Activated CD8-positive, alpha-beta memory T cell treated with anti-CD3 and anti-CD28 coated beads, Interleukin-2, amount 50 U/mL, for 24 hours (primary cell): ENCODE data around the gene EIPR1.

Source experiments
- DNase-seq: peaks from one replicate; pipeline ENCODE4 v3.0.0-alpha.2; 2020; ENCODE audit errors: extremely low read depth

EIPR1 gene

GRCh38 chr2:3303583-3304406 is 73.8 kb downstream of the EIPR1 start:
- peak; percentile 56 for DNase-seq

- DNase-seq, result no peak
Observed at GRCh38 chr2:3302751-3303582, 74.7 kb downstream of the EIPR1 start.

GRCh38 chr2:3302421-3302750 is 75.2 kb downstream of the EIPR1 start:
- DNase-seq, result no peak

GRCh38 chr2:3301001-3301400 is 76.6 kb downstream of the EIPR1 start:
- DNase-seq, result no peak

- no peak for DNase-seq
Observed at GRCh38 chr2:3300224-3300995, 77.2 kb downstream of the EIPR1 start.

- no peak for DNase-seq
Observed at GRCh38 chr2:3299703-3300102, 77.9 kb downstream of the EIPR1 start.

- DNase-seq, result no peak
Observed at GRCh38 chr2:3299130-3299529, 78.5 kb downstream of the EIPR1 start.

- DNase-seq, result no peak
Observed at GRCh38 chr2:3298191-3298590, 79.4 kb downstream of the EIPR1 start.

- no peak for DNase-seq
Observed at GRCh38 chr2:3297523-3297922, 80.1 kb downstream of the EIPR1 start.

- DNase-seq, result no peak
Observed at GRCh38 chr2:3296182-3296972, 81.2 kb downstream of the EIPR1 start.

GRCh38 chr2:3294493-3294892 is 83.1 kb downstream of the EIPR1 start:
- no peak for DNase-seq

GRCh38 chr2:3294069-3294468 is 83.5 kb downstream of the EIPR1 start:
- DNase-seq, result no peak

- DNase-seq, result no peak
Observed at GRCh38 chr2:3293221-3293620, 84.4 kb downstream of the EIPR1 start.

- DNase-seq, result no peak
Observed at GRCh38 chr2:3292416-3292815, 85.2 kb downstream of the EIPR1 start.

- DNase-seq, result no peak
Observed at GRCh38 chr2:3291750-3292149, 85.9 kb downstream of the EIPR1 start.

GRCh38 chr2:3291113-3291512 is 86.5 kb downstream of the EIPR1 start:
- DNase-seq, result no peak

- DNase-seq, result no peak
Observed at GRCh38 chr2:3290655-3291054, 87.0 kb downstream of the EIPR1 start.

GRCh38 chr2:3289971-3290370 is 87.6 kb downstream of the EIPR1 start:
- no peak for DNase-seq

- DNase-seq, result no peak
Observed at GRCh38 chr2:3289526-3289925, 88.1 kb downstream of the EIPR1 start.

GRCh38 chr2:3289171-3289515 is 88.5 kb downstream of the EIPR1 start:
- DNase-seq, result no peak

- DNase-seq, result no peak
Observed at GRCh38 chr2:3288470-3289170, 89.0 kb downstream of the EIPR1 start.
